H7 (cell line): ENCODE data around the gene KIFAP3. TPM values are rescaled to one million over a fixed set of nuclear protein-coding genes. Genes with fewer than 3 reads are reported as not detected.
"Not testable (repeated sequence)": the region's sequence is repeated elsewhere in the genome, so short reads cannot be mapped to it uniquely, and the experiment has no call there.

Experiments
- DNase-seq: peaks from one replicate; pipeline ENCODE4 v3.0.0; 2012
- H3K27me3 ChIP-seq: 2 replicates; pipeline ENCODE4 v1.6.0; 2011; ENCODE audit warnings: mild to moderate bottlenecking, low read length; ENCODE audit not compliant: control insufficient read depth, insufficient read depth
- H3K36me3 ChIP-seq: replicated peaks from 2 replicates; pipeline ENCODE4 v1.5.1; 2011; ENCODE audit warnings: low read length; ENCODE audit not compliant: control insufficient read depth, insufficient read depth
- H3K4me3 ChIP-seq: 2 replicates; pipeline ENCODE4 v1.5.1; 2011; ENCODE audit warnings: low read depth, mild to moderate bottlenecking, control low read depth, low read length, moderate library complexity; ENCODE audit not compliant: insufficient read depth
- total RNA-seq: library from RNA; depleted of rRNA; stranded (reverse); fragments of >200 nt; shearing (Covaris generic); gene quantifications from 2 replicates; pipeline ENCODE4 v1.2.3, GENCODE V29; 2014; rRNA removed

The KIFAP3 gene
- total RNA-seq, result 8.1 and 8.7 TPM in 2 replicates

DNA sequence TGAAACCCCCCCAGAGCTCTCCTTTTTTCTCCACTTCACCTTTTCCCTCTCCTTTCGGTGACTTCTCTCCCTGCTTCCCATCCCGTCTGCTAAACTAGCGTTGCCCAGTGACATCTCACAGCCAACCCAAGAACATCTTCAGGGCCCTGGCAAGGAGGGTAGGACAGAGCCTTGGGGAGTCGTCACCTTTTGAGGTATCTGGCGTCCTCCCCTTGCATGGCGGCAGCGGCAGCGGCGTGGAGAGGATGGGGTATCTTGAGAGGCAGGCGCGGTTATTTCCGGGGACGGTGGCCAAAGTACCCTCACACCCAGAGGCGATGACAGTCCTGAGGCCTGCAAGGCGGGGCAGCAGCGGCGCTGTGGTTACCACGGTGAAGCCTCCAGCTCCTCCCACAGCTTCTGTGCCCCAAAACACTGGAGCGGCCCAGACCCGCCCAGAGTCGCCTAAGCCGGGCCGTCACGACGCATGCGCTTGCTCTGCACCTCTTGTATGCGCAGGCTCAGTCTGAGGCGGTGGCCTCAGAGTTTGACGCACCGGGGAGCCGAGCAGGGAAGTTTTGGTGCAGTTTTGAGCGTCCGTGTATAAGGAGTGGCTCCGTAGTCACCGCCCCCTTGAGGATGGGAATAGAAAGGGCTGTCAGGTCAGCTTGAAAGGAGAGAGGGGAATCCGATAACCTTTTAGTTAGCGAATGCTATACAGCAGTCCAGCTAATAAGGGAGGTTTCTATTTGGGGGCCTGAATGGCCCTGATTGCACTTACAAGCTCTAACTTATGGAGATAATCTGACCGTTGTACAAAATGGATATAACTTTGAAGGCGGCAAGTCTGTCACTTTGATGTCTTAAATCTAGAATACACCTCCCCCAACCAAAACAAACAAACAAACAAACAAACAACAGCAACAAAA lies at the start of gene KIFAP3:
KIFAP3 (minus strand) TSS at position 446 of the 908 bp plus-strand sequence; CDS start at position 218, 228 bp downstream.
- Histone ChIP-seq H3K27me3 (no peaks in the 10 kb centered on the region), H3K4me3 (peak within 1 kb of the TSS; percentile 85), H3K36me3 (no peaks in the 10 kb centered on the region)
- DNase-seq, result peak; percentile 84

DNA sequence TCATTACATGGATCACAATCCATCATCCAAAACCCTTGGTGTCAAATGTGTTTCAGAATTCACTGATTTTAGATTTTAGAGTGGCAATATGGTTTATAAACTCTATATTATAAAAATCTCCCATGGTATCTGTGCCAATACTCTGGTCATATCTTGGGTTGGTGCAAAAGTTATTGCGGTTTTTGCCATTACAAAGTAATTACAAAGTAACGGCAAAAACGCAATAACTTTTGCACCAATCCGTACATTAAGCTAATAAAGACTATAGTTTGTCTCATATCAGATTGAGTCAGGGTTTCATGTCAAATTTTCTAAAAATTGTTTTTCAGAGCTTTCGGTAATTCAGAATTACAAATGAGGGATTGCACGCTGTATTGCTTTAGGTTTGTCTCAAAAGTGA lies 47.9 kb upstream of the KIFAP3 start:
- H3K36me3 ChIP-seq, result no peaks in the 10 kb centered on the region
- DNase-seq, result no peak
- no peaks in the 10 kb centered on the region for H3K27me3 ChIP-seq
- H3K4me3 ChIP-seq, result no peak overlapping the region

DNA sequence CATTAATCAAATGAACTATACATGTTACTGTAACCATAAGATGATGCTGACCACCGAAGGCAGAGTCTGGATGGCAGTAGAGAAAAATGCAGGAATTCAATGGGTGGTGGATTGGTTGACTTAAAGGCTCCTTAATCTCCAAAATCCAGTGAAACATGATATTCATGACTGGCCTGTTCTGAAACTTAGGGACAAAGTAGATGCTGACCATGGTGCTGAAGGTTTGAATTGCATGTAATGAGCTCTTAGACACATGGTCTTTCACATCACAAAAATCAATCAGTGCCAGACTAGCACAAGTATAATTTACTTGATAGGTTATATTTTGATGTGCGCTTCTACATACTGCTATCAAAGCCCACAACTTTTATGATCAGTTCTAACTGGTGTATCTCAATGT lies 40.4 kb upstream of the KIFAP3 start:
- DNase-seq, result no peak
- Histone ChIP-seq H3K27me3 (no peaks in the 10 kb centered on the region), H3K4me3 (no peak overlapping the region), H3K36me3 (no peaks in the 10 kb centered on the region)

DNA sequence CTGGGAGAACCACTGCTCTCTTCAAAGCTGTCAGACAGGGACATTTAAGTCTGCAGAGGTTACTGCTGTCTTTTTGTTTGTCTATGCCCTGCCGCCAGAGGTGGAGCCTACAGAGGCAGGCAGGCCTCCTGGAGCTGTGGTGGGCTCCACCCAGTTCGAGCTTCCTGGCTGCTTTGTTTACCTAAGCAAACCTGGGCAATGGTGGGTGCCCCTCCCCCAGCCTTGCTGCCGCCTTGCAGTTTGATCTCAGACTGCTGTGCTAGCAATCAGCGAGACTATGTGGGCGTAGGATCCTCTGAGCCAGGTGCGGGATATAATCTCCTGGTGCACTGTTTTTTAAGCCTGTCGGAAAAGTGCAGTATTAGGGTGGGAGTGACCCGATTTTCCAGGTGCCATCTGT lies 38.6 kb upstream of the KIFAP3 start:
- H3K36me3 ChIP-seq, result not testable (repeated sequence)

DNA sequence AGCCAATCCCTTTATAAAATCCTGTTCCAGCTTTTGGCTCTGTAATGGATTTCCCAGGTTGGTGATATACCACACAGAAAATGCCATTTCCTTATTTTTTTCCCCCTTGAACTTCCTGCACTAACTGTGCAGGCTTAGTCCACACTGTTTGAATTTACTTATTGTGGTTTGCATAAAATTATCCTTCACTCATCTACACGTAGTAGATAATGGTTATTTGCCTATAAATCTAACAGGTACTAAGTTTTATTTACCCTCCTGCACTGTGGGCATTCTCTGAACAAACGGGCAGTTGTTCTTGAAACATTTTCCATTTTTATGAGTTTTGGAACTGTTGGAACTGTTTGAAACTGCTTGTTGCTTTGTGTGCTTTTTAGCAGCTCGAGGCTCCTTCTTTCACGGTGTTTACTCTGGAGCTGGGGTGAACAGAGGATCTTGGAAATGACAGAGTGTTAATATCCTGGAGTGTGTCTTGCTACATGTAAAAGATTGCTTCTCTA lies 23.0 kb upstream of the KIFAP3 start:
- no peak for DNase-seq
- H3K36me3 ChIP-seq, result no peaks in the 10 kb centered on the region
- no peaks in the 10 kb centered on the region for H3K27me3 ChIP-seq
- H3K4me3 ChIP-seq, result no peak overlapping the region

More for the DNA sequence above, 38.6 kb upstream of the KIFAP3 start:
- DNase-seq, H3K4me3 ChIP-seq, H3K27me3 ChIP-seq: not testable (repeated sequence)

DNA sequence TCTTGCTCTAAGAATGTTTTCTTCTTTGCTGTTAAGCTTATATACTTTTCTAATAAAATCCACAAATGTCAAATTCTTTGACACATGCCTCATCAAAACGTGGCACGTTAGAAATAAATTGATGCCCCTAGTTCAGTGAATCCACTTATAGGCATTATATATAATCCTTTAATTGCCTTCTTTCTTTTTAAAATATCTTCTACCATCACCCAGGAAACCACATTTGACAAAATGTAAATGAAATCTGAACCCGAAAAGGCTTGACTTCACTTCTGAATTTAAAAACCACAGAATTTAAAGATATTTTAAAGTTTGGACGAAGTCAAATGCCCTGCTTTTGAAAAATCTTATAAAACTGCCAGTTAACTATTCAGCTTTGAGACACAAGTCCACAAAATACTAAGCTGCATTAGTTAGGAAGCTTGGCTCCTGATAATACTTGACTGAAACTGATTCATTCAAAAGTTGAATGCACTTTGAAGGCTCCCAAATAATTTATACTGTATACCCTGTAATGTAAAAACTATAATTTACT lies 22.4 kb upstream of the KIFAP3 start:
- no peak overlapping the region for H3K4me3 ChIP-seq
- DNase-seq, result no peak
- H3K36me3 ChIP-seq, result no peaks in the 10 kb centered on the region

DNA sequence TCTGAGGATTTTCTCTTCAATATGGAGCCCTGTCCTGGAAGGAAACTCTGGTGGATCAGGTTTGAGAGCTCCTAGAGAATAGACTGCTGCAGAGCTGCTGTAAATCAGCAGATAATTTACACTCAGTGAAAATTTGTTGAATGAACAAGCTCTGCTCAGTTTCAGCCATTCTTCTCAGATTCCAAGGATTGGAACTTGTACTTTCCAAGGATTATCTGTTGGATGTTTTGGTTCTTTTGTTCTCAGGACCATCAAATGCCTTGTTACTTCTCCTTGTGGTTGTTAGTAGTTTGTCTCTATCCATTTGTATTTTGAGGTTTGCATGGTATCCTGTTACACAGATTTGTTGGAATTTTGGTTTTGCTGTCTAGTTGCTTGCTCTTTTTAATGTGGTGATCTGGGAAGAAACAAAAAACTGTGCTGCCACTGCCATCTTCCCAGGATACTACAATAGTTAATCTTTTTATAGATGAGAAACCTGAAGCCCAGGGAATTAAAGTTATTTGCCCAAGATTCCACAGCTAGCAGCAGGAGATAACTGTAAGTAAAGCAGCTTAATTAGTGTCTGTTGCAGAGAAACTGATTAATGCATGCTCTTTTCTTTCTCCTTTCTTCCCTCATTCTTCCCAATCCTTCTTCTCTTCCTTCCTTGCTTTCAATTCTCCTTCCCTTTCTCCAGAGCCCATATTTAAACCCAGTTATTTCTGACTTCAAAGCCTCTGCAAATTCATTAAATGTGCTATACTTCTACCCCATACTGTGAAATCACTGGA lies 21.7 kb upstream of the KIFAP3 start:
- Histone ChIP-seq H3K36me3 (no peaks in the 10 kb centered on the region), H3K27me3 (no peaks in the 10 kb centered on the region), H3K4me3 (no peak overlapping the region)
- DNase-seq, result no peak

More for the DNA sequence above, 22.4 kb upstream of the KIFAP3 start:
- H3K27me3 ChIP-seq, result no peaks in the 10 kb centered on the region

DNA sequence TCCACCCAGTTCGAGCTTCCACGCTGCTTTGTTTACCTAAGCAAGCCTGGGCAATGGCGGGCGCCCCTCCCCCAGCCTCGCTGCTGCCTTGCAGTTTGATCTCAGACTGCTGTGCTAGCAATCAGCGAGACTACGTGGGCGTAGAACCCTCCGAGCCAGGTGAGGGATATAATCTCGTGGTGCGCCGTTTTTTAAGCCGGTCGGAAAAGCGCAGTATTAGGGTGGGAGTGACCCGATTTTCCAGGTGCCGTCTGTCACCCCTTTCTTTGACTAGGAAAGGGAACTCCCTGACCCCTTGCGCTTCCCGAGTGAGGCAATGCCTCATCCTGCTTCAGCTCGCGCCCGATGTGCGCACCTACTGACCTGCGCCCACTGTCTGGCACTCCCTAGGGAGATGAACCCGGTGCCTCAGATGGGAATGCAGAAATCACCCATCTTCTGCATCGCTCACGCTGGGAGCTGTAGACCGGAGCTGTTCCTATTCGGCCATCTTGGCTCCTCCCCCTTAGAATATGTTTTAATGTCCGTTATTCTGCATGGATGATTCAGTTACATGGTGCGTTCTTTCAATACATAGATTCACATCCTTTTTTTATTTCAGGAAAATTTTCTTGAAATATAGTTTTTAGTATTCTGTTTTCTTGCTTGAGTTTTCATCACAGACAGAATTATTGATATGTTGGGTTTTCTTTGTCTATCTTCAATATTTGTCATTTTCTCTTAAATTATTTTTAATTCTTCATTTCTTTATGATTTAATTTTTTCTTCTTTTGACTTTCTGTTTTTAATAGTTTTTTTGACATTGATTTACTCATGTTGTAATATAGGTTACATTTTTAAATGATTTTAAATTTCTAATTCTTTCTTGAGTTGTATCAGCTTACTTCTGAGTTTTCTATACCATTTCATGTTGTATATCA lies 20.5 kb upstream of the KIFAP3 start:
- H3K27me3 ChIP-seq, H3K36me3 ChIP-seq, DNase-seq: not testable (repeated sequence)
- peak overlapping the region; percentile 22 for H3K4me3 ChIP-seq

DNA sequence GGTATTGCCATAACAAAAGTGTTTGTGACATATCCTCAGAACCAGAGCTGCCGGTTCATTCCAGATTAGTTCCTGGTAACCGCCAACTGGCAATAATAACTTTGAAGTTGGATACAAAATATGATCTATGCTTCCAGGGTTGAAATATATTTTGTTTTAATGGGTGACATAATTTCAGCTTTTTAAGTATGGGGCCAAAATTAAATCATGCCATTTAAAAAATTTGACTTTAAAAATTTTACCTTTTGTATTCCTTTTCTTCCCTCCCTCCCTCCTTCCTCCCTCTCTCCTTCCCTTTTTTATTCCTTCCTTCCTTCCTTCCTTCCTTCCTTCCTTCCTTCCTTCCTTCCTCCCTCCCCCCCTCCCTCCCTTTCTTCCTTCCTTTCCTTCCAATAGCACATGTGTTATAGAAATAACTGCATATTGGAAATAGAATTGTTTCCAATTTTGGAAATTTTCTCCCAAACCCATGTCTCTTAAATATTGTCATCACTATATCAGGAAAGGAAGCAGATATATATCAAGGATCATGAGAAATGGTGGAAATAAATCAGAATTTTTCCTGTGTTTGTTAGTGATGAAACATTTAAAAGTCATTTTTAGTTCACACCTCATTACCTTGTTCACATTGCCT lies 12.0 kb upstream of the KIFAP3 start:
- DNase-seq, result no peak
- Histone ChIP-seq H3K36me3 (no peaks in the 10 kb centered on the region), H3K27me3 (no peaks in the 10 kb centered on the region), H3K4me3 (no peak overlapping the region)

DNA sequence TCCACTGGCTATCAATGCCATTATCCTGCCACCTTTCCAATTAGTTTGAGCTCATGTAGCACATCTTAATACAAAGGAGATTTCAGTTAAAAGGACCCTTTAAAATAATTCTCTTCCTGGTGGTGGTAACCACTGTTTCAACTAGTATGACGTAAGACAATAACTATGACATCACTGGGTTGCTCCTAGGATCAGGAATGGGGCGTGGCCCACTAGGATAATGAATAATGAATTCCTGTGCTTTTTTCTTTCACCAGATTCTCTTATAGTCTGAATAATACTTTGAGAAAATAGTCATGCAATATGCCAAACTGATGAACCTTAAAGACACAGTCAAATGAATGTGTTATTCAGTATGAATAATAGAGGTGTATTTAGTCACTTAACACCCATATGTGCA lies 10.6 kb upstream of the KIFAP3 start:
- Histone ChIP-seq H3K27me3 (no peaks in the 10 kb centered on the region), H3K4me3 (no peak overlapping the region), H3K36me3 (no peaks in the 10 kb centered on the region)
- DNase-seq, result no peak

DNA sequence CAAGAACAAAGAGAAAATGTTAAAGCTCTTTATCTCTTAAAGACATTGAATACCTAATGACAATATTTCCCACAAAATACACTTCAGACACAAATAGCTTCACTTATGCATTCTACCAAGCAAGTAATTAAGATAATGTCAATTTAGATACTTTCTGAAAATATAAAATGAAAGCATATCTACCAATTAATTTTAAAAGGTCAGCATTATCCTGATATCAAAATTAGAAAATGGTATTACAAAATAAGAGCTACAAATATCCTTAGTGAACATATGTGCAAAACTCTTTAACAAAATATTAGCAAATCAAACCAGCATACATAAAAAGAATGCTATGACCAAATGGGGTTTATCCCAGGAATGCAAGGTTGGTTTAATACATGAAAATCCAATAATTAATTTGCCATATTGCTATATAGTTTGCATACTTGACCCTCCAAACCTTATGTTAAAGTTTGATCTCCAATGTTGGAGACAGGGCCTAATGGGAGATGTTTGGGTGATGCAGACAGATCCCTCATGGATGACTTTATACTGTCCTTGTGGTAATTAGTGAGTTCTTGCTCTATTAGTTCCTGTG lies 4.2 kb upstream of the KIFAP3 start:
- Histone ChIP-seq H3K36me3 (no peaks in the 10 kb centered on the region), H3K27me3 (no peaks in the 10 kb centered on the region), H3K4me3 (no peak overlapping the region)
- DNase-seq, result no peak

DNA sequence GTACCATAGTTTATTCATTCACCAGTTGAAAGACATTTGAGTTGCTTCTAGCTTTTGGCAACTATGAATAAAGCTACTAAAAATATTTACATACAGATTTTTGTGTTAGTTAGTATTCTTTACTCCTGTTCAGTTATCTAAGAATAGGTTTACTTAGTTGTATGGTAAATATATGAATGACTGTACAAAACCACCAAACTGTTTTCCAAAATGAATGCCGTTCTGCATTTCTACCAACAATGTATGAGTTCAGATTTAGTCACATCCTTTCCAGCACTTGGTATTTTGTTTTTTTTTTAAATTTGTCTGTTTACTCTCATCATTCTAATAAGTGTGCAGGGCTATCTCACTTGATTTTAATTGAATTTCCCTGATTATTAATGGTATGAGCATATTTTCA lies 3.4 kb upstream of the KIFAP3 start:
- Histone ChIP-seq H3K27me3 (no peaks in the 10 kb centered on the region), H3K4me3 (no peak overlapping the region), H3K36me3 (no peaks in the 10 kb centered on the region)
- no peak for DNase-seq

DNA sequence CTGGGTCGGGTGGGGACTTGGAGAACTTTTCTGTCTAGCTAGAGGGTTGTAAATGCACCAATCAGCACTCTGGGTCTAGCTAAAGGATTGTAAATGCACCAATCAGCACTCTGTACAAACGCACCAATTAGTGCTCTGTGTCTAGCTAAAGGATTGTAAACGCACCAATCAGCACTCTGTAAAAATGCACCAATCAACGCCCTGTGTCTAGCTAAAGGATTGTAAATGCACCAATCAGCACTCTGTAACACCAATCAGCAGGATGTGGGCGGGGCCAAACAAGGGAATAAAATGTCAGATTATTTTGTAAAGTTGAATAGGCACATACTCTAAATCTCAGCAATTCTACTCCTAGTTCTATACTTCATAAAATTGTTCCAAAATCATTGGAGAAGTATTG lies 2.5 kb upstream of the KIFAP3 start:
- H3K4me3 ChIP-seq, H3K27me3 ChIP-seq, DNase-seq, H3K36me3 ChIP-seq: not testable (repeated sequence)
